B cell (primary cell): Measurements from ENCODE around the gene GUCY1A1. TPM values are rescaled to one million over a fixed set of nuclear protein-coding genes. Genes with fewer than 3 reads are reported as not detected.

ENCODE experiments used
- ATAC-seq: fragments of 200-7000 bp; cut with Tn5 transposase; one replicate; pipeline ENCODE4 v1.10.0; 2021; ENCODE audit warnings: low read depth, mild to moderate bottlenecking, moderate number of reproducible peaks, moderate library complexity
- CTCF ChIA-PET: fragments of 350-600 bp; sonication (Branson Sonifier 250); formaldehyde crosslinking; loops from one replicate; lab custom pipeline; 2021; ENCODE audit warnings: antibody characterized with exemption, inconsistent platforms; lab: Charles Lee
- POLR2A ChIA-PET: fragments of 350-600 bp; sonication (Branson Sonifier 250); formaldehyde crosslinking; loops from one replicate; lab custom pipeline; 2021; ENCODE audit warnings: antibody characterized with exemption; lab: Charles Lee
- DNase-seq: peaks from one replicate; pipeline ENCODE4 v3.0.0; 2013
- H2AFZ ChIP-seq: 2 replicates; pipeline ENCODE4 v1.6.1; 2012; ENCODE audit warnings: mild to moderate bottlenecking, low read depth, low read length; ENCODE audit not compliant: insufficient read depth, poor library complexity, severe bottlenecking
- H3K27ac ChIP-seq, 2 donors: 1 replicate in 1 of 2; 2 replicates in 1 of 2; pipeline ENCODE4 v1.5.1; 2012 to 2013; ENCODE audit warnings: low read length in 2 of 2, mild to moderate bottlenecking in 2 of 2, moderate library complexity in 1 of 2
- H3K27me3 ChIP-seq, 4 experiments: fragments of 200-600 bp in 1 of 4; sonication (generic) in 1 of 4; replicated peaks in 1 of 4; 1 replicate in 2 of 4; 2 replicates in 2 of 4; pipeline versions ENCODE4 v1.6.1 to v1.7.0; 2013 to 2016; ENCODE audit warnings: low read length in 3 of 4, mild to moderate bottlenecking in 2 of 4, mixed read lengths in 1 of 4, moderate library complexity in 1 of 4; ENCODE audit not compliant: insufficient read depth in 4 of 4, control insufficient read depth in 3 of 4; ENCODE audit errors: control extremely low read depth in 1 of 4
- H3K36me3 ChIP-seq, 2 experiments: replicated peaks in 1 of 2; 1 replicate in 1 of 2; 2 replicates in 1 of 2; pipeline versions ENCODE4 v1.6.1 to v1.7.1; 2013; ENCODE audit warnings: low read length in 1 of 2; ENCODE audit not compliant: insufficient read depth in 2 of 2, control insufficient read depth in 1 of 2; ENCODE audit errors: control extremely low read depth in 1 of 2, extremely low read depth in 1 of 2
- H3K4me1 ChIP-seq, 2 donors: fragments of 200-600 bp in 1 of 2; sonication (generic) in 1 of 2; 1 replicate in 1 of 2; 2 replicates in 1 of 2; pipeline versions ENCODE4 v1.5.1 to v1.6.1; 2013 to 2017; ENCODE audit warnings: low read length in 2 of 2; ENCODE audit not compliant: control insufficient read depth in 2 of 2, insufficient read depth in 2 of 2
- H3K4me2 ChIP-seq: replicated peaks from 2 replicates; pipeline ENCODE3; 2012; ENCODE audit warnings: mild to moderate bottlenecking, low read depth, low read length; ENCODE audit not compliant: poor library complexity, severe bottlenecking
- H3K4me3 ChIP-seq, 5 experiments: fragments of 200-600 bp in 1 of 5; sonication (generic) in 1 of 5; 1 replicate in 3 of 5; 2 replicates in 2 of 5; pipeline versions ENCODE4 v1.5.1 to v1.7.0; 2011 to 2016; ENCODE audit warnings: low read length in 4 of 5, mild to moderate bottlenecking in 4 of 5, low read depth in 2 of 5, control low read depth in 1 of 5, moderate library complexity in 1 of 5; ENCODE audit not compliant: insufficient read depth in 1 of 5; ENCODE audit errors: control extremely low read depth in 1 of 5, extremely low read depth in 1 of 5
- H3K79me2 ChIP-seq: fragments of 200-600 bp; sonication (generic); one replicate; pipeline ENCODE4 v1.6.0; 2016; ENCODE audit warnings: low read length; ENCODE audit not compliant: control insufficient read depth, insufficient read depth
- H3K9ac ChIP-seq: fragments of 200-600 bp; sonication (generic); 2 replicates; pipeline ENCODE4 v1.6.1; 2017; ENCODE audit warnings: mild to moderate bottlenecking, low read length, moderate library complexity
- H3K9me3 ChIP-seq, 3 donors: one replicate each; pipeline versions ENCODE4 v1.6.1 to v1.7.1; 2013; ENCODE audit warnings: low read length in 2 of 3; ENCODE audit not compliant: control insufficient read depth in 2 of 3, insufficient read depth in 1 of 3; ENCODE audit errors: control extremely low read depth in 1 of 3
- H4K20me1 ChIP-seq: 2 replicates; pipeline ENCODE4 v1.6.0; 2012; ENCODE audit warnings: mild to moderate bottlenecking, low read length; ENCODE audit not compliant: insufficient read depth, control insufficient read depth, poor library complexity, severe bottlenecking
- H3K27ac Mint-ChIP-seq: one replicate; pipeline ENCODE4 v1.8.0; 2021; ENCODE audit warnings: mixed read lengths
- H3K27me3 Mint-ChIP-seq: one replicate; pipeline ENCODE4 v1.8.0; 2021; ENCODE audit warnings: mixed read lengths
- H3K4me1 Mint-ChIP-seq: one replicate; pipeline ENCODE4 v1.8.0; 2021; ENCODE audit warnings: mixed read lengths
- H3K4me3 Mint-ChIP-seq: one replicate; pipeline ENCODE4 v1.8.0; 2021; ENCODE audit warnings: mixed read lengths
- H3K9me3 Mint-ChIP-seq: one replicate; pipeline ENCODE4 v1.8.0; 2022; ENCODE audit warnings: mixed read lengths; ENCODE audit not compliant: insufficient read depth
- EZH2 ChIP-seq: IDR thresholded peaks from 2 replicates; pipeline ENCODE4 v1.6.1; 2012; ENCODE audit warnings: borderline replicate concordance, low read depth, mild to moderate bottlenecking, moderate library complexity, low read length; ENCODE audit not compliant: insufficient read depth, poor library complexity, severe bottlenecking
- WGBS: methylation state at CpG from one replicate; pipeline ENCODE4 v1.1.5; 2013; ENCODE audit warnings: missing lambda C conversion rate; ENCODE audit not compliant: insufficient coverage; 5-methylcytosine and 5-hydroxymethylcytosine counted together
- intact Hi-C: fragments of 100-400 bp; cut with micrococcal nuclease; formaldehyde crosslinking; loops from one replicate; pipeline ENCODE4 v1.10.0; 2022
- polyA plus RNA-seq: library from polyadenylated mRNA; depleted of rRNA; stranded (reverse); fragments of >200 nt; gene quantifications from 2 replicates; pipeline ENCODE4 v1.2.3, GENCODE V29; 2012
- total RNA-seq, 2 donors: library from RNA; stranded (reverse); fragments of 120-200 nt in 1 of 2; gene quantifications; 1 replicate in 1 of 2; 2 replicates in 1 of 2; pipeline versions ENCODE4 v1.2.3 to v1.2.4, GENCODE V29; 2013 to 2022
- TF ChIP-seq, protein P1 (sequence below): fragments of 200-600 bp; IDR thresholded peaks from one replicate; pipeline ENCODE4 v1.8.0; 2022; ENCODE audit warnings: antibody characterized with exemption, mild to moderate bottlenecking

The GUCY1A1 gene
- total and polyA plus RNA-seq, 2 donors (not counting 1 experiment from before 2014, with no cell fraction given) = 0.12 to 0.25 TPM

DNA sequence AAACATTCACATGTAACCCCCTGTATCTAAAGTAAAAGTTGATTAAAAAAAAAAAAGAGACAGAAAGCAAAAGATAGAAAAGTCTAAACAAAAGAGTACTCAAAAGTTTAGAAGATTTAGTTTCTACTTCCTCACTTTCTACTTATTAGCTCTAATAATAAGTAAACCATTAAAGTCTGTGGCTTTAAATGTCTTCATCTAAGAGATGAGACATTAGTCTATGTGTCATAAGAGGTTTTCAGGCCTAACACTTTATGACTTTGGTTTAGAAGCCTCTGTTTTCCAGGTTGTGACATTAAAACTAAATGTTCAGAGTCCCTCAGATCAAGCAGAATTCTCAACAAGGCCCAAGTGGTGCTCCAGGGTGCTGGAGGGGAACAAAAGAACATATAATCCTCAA lies 42.2 kb upstream of the GUCY1A1 start:
- H3K9me3 Mint-ChIP-seq = no peaks in the 10 kb centered on the region
- Histone ChIP-seq H3K9me3 (no peaks in the 10 kb centered on the region), H3K9ac (no peak overlapping the region), H3K4me3 (no peak overlapping the region), H3K36me3 (no peaks in the 10 kb centered on the region), H3K4me1 (no peaks in the 10 kb centered on the region), H3K4me2 (no peak overlapping the region), H2AFZ (no peak overlapping the region), H3K27ac (no peak overlapping the region), H3K79me2 (no peaks in the 10 kb centered on the region), H3K27me3 (no peaks in the 10 kb centered on the region), H4K20me1 (no peaks in the 10 kb centered on the region)
- no peak overlapping the region for H3K4me3 Mint-ChIP-seq
- intact Hi-C loops = no loop called here
- ATAC-seq (no peak), DNase-seq (no peak)
- H3K27me3 Mint-ChIP-seq = no peaks in the 10 kb centered on the region
- ChIA-PET CTCF (no interaction called here), POLR2A (no interaction called here)
- no peak for TF ChIP-seq EZH2
- TF ChIP-seq, protein P1, sequence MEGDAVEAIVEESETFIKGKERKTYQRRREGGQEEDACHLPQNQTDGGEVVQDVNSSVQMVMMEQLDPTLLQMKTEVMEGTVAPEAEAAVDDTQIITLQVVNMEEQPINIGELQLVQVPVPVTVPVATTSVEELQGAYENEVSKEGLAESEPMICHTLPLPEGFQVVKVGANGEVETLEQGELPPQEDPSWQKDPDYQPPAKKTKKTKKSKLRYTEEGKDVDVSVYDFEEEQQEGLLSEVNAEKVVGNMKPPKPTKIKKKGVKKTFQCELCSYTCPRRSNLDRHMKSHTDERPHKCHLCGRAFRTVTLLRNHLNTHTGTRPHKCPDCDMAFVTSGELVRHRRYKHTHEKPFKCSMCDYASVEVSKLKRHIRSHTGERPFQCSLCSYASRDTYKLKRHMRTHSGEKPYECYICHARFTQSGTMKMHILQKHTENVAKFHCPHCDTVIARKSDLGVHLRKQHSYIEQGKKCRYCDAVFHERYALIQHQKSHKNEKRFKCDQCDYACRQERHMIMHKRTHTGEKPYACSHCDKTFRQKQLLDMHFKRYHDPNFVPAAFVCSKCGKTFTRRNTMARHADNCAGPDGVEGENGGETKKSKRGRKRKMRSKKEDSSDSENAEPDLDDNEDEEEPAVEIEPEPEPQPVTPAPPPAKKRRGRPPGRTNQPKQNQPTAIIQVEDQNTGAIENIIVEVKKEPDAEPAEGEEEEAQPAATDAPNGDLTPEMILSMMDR = no peak
- H3K4me1 Mint-ChIP-seq = no peaks in the 10 kb centered on the region
- no peak overlapping the region for H3K27ac Mint-ChIP-seq

DNA sequence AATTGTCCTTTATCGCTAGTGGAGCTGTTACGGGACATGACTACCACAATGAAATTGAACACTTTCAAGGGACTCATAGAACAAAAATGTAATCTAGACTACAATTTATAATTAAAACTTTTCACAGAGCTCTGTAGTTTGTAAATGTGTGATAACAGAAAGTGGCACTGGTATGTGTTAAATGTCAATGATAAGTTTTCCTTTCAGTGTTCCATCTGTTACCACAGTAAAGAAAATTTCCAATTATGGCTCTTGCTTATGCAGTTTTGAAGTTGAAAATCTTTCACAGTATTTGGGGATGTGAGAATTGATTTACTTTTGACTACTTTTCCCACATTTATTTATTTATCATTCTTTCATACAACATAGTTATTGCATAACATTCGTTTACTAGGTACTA lies 40.1 kb upstream of the GUCY1A1 start:
- H3K27me3 ChIP-seq = no peaks in the 10 kb centered on the region
- no peak overlapping the region for H2AFZ ChIP-seq
- TF ChIP-seq EZH2 = no peak
- TF ChIP-seq, protein P1 = no peak
- H3K9me3 ChIP-seq = no peaks in the 10 kb centered on the region
- POLR2A ChIA-PET = no interaction called here
- no peak overlapping the region for H3K9ac ChIP-seq
- DNase-seq = no peak
- Mint-ChIP-seq H3K4me1 (no peaks in the 10 kb centered on the region), H3K27me3 (no peaks in the 10 kb centered on the region), H3K9me3 (no peaks in the 10 kb centered on the region), H3K27ac (no peak overlapping the region), H3K4me3 (no peak overlapping the region)
- CTCF ChIA-PET = no interaction called here
- no peaks in the 10 kb centered on the region for H3K79me2 ChIP-seq
- H3K36me3 ChIP-seq = no peaks in the 10 kb centered on the region
- WGBS = no CpG with 5 or more reads among the region's 3 CpGs
- ATAC-seq = no peak
- H3K27ac ChIP-seq = no peak overlapping the region
- no peaks in the 10 kb centered on the region for H4K20me1 ChIP-seq
- intact Hi-C loops = no loop called here
- H3K4me3 ChIP-seq = no peak overlapping the region
- H3K4me2 ChIP-seq = no peak overlapping the region
- no peaks in the 10 kb centered on the region for H3K4me1 ChIP-seq
